HG03097 (cell line): Measurements from ENCODE around the gene FRS3.
A peak's percentile ranks its signal among the peaks of the same experiment; 100 is the strongest.

Experiments
- ATAC-seq: cut with Tn5 transposase; IDR thresholded peaks from one replicate; pipeline ENCODE4 v1.9.1; 2021; ENCODE audit not compliant: unreplicated experiment, low FRiP score

FRS3 gene

GRCh38 chr6:41791984-41792383, 12.3 kb upstream of the FRS3 start:
- ATAC-seq, result no peak

GRCh38 chr6:41791305-41791704, 11.6 kb upstream of the FRS3 start:
- no peak for ATAC-seq

DNA sequence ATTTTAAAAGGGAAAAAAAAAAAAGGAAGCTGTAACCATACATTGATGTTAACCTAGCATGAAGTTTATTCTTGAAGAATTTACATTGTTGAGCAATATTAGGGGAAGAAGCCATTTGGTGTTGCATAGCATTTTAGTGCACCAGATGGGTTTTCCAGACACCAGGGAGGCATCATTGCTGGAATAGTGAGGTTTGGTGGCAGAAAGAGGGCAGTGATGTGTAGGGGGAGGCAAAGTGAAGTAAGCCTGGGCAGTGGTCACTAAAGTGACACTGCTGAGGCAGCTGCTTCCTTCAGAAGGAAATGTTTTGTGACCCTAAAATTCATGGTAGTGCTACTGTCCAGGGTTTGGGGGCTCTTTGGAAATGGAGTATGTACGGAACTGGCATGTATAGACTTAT, 10.3 kb upstream of the FRS3 start:
- ATAC-seq, result no peak

DNA sequence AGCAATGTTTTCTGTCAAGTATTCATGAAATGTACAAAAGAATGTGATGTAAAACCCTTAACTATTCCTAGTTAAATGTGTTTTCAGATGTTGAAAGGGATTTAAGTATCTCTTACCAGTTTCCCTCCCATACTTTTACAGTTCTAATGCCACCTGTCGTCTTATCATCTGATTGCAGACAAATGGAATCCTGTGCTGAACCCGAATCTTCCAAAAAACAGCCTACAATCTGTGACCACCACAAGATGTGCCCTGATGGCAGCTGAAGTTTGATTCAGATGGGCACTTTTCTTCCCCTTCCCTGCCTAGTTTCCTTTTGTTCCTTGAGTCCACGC, 9.7 kb upstream of the FRS3 start:
- ATAC-seq, result no peak

GRCh38 chr6:41787219-41787917, 7.7 kb upstream of the FRS3 start, which contains the start of gene TOMM6:
Gene TOMM6 (plus strand): TSS chr6:41787694. CDS start chr6:41787698, 4 bp downstream.
- peak; percentile 79 for ATAC-seq

DNA sequence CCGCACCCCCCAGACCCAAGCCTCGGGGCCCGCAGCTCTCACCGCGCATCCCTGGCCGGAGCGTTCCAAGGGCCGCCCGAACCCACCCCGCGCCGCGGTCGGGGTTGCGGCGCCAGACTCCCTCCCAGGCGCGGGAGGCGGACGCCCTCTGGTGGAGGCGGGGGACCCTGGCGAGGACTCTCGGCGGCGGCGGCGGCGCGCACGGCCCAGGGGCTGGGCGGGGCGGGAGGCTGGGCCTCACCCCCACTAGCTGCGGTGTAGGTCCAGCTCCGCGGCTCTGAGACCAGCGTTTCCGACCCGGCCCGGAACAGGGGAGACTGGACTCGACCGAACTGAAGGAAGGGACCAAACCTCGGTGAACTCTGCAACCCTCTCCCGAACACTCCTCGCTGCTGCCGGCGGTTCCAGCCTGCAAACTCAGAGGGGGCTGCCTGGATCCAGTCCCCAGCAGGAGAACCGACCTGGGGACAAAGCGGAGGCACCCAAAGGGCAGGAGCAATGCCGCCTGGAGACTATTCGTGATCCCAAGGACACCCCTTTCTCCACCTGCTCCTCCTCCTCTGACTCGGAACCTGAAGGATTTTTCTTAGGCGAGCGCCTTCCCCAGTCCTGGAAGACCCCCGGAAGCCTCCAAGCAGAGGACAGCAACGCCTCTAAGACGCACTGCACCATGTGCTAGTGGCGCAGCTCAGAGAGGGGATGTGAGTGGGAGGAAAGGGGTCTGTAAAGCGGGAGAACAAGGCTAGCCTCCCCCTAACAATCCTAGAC, 6.9 kb upstream of the FRS3 start:
- peak; percentile 45 for ATAC-seq

- ATAC-seq, result no peak
Measured at GRCh38 chr6:41785689-41786450, 6.2 kb upstream of the FRS3 start.

GRCh38 chr6:41785254-41785653, 5.6 kb upstream of the FRS3 start:
- ATAC-seq, result no peak

- no peak for ATAC-seq
Measured at GRCh38 chr6:41784581-41785171, 5.0 kb upstream of the FRS3 start.

DNA sequence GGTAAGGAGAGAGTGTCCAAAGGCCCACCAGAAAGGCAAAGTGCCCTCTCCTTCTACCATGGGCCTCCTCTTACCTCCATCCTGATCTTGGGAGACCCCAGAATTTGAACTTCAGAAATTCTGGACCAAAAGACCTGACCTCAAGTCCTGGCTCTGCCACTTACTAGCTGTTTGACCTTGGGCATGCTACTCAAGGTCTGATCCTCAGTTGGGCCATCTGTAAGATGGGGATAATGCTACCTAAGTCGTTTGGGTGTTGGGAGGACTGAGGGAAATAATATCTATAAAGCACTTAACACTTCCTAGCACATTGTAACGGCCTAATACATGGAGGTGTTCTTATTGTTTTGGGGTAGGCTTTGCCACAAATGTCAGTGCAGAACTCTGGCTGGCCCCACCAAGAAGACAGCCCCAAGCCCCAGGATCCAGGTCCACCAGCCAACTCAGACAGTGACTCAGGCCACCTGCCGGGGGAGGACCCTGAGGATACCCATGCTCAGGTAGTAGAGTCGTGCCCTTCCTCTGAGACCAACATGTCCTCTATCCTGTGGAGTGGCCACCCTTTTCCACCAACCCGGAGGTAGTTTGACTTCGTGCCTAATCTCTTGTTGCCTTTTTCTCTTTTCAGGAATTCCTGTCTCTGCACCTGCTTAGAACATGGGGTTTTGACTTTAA, 3.5 kb upstream of the FRS3 start:
- no peak for ATAC-seq

GRCh38 chr6:41781366-41781730, 1.6 kb upstream of the FRS3 start:
- ATAC-seq, result no peak

- no peak for ATAC-seq
Measured at GRCh38 chr6:41780551-41781365, 1.1 kb upstream of the FRS3 start, which contains the start of gene PRICKLE4. Gene PRICKLE4 (plus strand): TSS chr6:41780782. CDS start chr6:41783474, 2,692 bp downstream.

DNA sequence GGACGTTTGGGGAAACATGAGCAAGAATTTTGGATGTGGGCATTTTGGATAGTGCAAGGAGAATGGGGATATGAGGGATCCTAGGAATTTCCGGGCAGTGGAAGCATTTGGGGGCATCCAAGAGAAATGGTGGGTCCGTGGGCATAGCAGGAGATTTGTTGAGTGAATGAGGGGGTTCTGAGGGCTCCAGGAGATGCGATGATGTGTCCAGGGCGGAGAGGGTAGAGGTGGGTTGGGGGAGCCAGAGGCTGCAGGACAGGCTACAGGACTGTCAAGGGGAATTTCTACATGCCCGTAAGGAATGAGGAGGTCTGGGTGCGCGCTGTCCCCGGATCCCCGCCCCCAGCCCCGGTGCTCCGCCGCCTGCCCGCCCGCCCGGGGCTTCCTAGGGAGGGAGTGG, 364 bp downstream of the FRS3 start:
- no peak for ATAC-seq

- ATAC-seq, result no peak
Measured at GRCh38 chr6:41778895-41779294, 805 bp downstream of the FRS3 start.

GRCh38 chr6:41777551-41778285, 2.0 kb downstream of the FRS3 start:
- ATAC-seq, result no peak

- ATAC-seq, result no peak
Measured at GRCh38 chr6:41775293-41775882, 4.3 kb downstream of the FRS3 start.

GRCh38 chr6:41774841-41775240, 4.9 kb downstream of the FRS3 start:
- ATAC-seq, result no peak
